Thyroid gland (tissue), 4 donors: ENCODE results near the gene TMC2.

Experiments
- CTCF ChIP-seq, 6 experiments: fragments of 200-600 bp in 3 of 6; fragments of 450-650 bp in 3 of 6; sonication (generic) in 3 of 6; IDR thresholded peaks; one replicate each; pipeline ENCODE4 v1.5.1; 2016 to 2019; ENCODE audit warnings: antibody characterized with exemption in 6 of 6, mild to moderate bottlenecking in 2 of 6, inconsistent platforms in 1 of 6, moderate library complexity in 1 of 6
- POLR2A ChIP-seq, 2 donors: fragments of 450-650 bp; IDR thresholded peaks; one replicate each; pipeline ENCODE4 v1.6.1; 2017; ENCODE audit warnings: antibody characterized with exemption in 2 of 2, mild to moderate bottlenecking in 2 of 2, moderate library complexity in 1 of 2

- TF ChIP-seq CTCF (IDR thresholded peaks at IDR 0.05) (no peak), POLR2A (IDR thresholded peaks at IDR 0.05) (no peak)
Observed at GRCh38 chr20:2578475-2579192, 42.3 kb downstream of the TMC2 start.
